Stimulated activated memory B cell treated with anti-CD40 and anti-IgM and Interleukin-4, amounts not matched to agents 10 μg/mL and 1 μg/mL and 100 μg/mL, for 72 hours (primary cell): ENCODE data around the gene SMAP2.
"Not testable (repeated sequence)": the region's sequence is repeated elsewhere in the genome, so short reads cannot be mapped to it uniquely, and the experiment has no call there.

Experiments used
- ATAC-seq: fragments of 150-1000 bp; cut with Tn5 transposase; 2 replicates; pipeline ENCODE4 v1.10.0; 2021
- H3K27ac Mint-ChIP-seq: one replicate; pipeline ENCODE4 v1.8.0; 2022; ENCODE audit warnings: mild to moderate bottlenecking, mixed read lengths
- H3K27me3 Mint-ChIP-seq: one replicate; pipeline ENCODE4 v1.8.0; 2022; ENCODE audit warnings: mixed read lengths
- H3K36me3 Mint-ChIP-seq: one replicate; pipeline ENCODE4 v1.8.0; 2022; ENCODE audit warnings: mixed read lengths
- H3K4me1 Mint-ChIP-seq: one replicate; pipeline ENCODE4 v1.8.0; 2022; ENCODE audit warnings: mixed read lengths
- H3K4me3 Mint-ChIP-seq: one replicate; pipeline ENCODE4 v1.8.0; 2022; ENCODE audit warnings: mild to moderate bottlenecking, moderate library complexity, mixed read lengths
- H3K9me3 Mint-ChIP-seq: one replicate; pipeline ENCODE4 v1.8.0; 2022; ENCODE audit warnings: mixed read lengths

Gene SMAP2

GRCh38 chr1:40383488-40384412 lies 10.2 kb downstream of the SMAP2 start:
- no peak for ATAC-seq
- Mint-ChIP-seq H3K4me1 (peaks cover 79% of the 10 kb centered on the region), H3K9me3 (no peaks in the 10 kb centered on the region), H3K4me3 (peak overlapping the region; percentile 80), H3K27me3 (no peaks in the 10 kb centered on the region), H3K27ac (peak overlapping the region; percentile 98), H3K36me3 (peaks cover 28% of the 10 kb centered on the region)

DNA sequence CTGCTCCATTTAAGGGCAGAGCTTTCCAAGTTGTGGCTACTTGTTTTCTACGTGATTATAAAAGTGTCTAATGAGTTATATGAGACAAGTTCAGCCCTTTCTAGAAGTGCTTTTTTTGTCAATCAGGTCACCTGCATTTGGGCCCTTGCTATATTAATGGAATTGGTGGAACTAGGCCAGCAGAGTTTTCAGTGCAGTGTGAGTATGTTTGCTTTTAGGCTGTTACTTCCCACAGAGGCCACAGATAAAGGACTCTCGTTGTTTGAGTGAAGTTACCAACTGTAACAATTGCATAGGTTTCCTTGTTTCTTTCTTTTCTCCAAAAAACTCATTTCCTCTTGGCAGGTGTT lies 10.9 kb downstream of the SMAP2 start:
- no peaks in the 10 kb centered on the region for H3K27me3 Mint-ChIP-seq
- H3K9me3 Mint-ChIP-seq = no peaks in the 10 kb centered on the region
- H3K4me3 Mint-ChIP-seq = peak overlapping the region; percentile 80
- peaks cover 30% of the 10 kb centered on the region for H3K36me3 Mint-ChIP-seq
- no peak for ATAC-seq
- H3K27ac Mint-ChIP-seq = peak overlapping the region; percentile 98
- H3K4me1 Mint-ChIP-seq = peaks cover 81% of the 10 kb centered on the region

- peak overlapping the region; percentile 98 for H3K27ac Mint-ChIP-seq
These were observed 11.4 kb downstream of the SMAP2 start for GRCh38 chr1:40384887-40385286.

DNA sequence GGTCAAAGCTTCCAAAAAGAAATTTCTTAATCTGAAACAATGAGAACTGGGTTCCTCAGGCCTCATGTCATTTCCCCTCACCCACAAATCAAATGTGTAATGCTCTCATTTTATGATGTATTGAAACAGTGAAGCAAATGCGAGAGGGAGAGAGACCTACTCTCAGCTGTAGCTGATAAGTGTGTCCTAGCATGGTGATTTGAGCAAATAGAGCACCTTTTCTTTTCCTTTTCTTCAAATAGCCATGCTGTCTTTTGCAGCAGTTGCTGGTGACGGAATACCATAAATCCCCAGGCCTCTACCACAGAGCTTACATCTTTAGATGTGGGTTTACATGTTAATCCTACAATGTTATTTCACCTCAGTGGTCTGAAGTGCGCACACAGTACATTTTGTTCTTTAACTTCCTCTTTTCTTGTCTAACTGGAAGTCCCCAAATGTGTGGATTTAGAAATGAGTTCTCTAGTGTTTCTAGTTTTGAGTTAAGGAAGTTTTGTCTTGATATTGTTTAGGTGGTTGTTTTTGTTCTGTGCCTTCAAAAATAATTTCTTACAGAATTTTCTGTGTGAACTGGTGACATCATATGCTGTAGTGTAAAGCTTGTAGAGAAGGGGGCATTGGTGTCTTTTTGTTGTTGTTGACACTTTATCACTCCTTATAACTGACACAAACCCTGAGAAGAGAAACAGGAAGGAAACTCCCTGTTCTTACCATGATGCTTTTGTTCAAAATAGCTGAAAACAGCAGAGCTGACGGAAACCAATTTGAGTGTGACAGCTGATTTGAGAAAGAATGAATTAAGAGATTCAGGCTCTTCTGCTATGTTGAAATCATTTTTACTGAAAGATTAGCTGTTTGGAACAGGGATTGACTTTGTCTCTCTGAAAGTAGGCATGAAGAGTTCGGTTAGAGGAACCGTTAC lies 12.2 kb downstream of the SMAP2 start:
- ATAC-seq = peak; percentile 91
- H3K9me3 Mint-ChIP-seq = no peaks in the 10 kb centered on the region
- H3K4me1 Mint-ChIP-seq = peaks cover 90% of the 10 kb centered on the region
- peaks cover 31% of the 10 kb centered on the region for H3K36me3 Mint-ChIP-seq
- peak overlapping the region; percentile 80 for H3K4me3 Mint-ChIP-seq
- peak overlapping the region; percentile 98 for H3K27ac Mint-ChIP-seq
- no peaks in the 10 kb centered on the region for H3K27me3 Mint-ChIP-seq

More at GRCh38 chr1:40384887-40385286, 11.4 kb downstream of the SMAP2 start:
- peaks cover 31% of the 10 kb centered on the region for H3K36me3 Mint-ChIP-seq
- H3K4me3 Mint-ChIP-seq = peak overlapping the region; percentile 80
- H3K27me3 Mint-ChIP-seq = no peaks in the 10 kb centered on the region
- H3K4me1 Mint-ChIP-seq = peaks cover 85% of the 10 kb centered on the region
- no peak for ATAC-seq
- no peaks in the 10 kb centered on the region for H3K9me3 Mint-ChIP-seq

DNA sequence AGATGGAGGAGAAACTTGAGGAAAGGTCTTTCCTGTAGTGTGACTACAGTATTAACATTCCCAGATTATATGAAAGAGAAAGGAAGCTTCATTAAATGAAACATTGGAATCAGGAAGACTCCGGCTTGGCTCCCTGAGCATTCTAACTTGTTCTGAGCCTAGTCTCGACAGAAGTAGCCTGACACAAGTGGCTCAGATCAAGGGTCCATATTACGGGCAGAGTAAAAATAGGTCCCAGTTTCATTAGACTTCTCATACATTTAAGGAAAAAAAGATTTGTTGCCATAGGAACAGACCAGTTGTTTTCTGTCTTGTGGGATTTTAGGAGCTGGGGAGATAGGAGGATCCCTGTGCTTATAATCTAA lies 12.8 kb downstream of the SMAP2 start:
- peaks cover 37% of the 10 kb centered on the region for H3K36me3 Mint-ChIP-seq
- H3K27me3 Mint-ChIP-seq = no peaks in the 10 kb centered on the region
- no peaks in the 10 kb centered on the region for H3K9me3 Mint-ChIP-seq
- H3K27ac Mint-ChIP-seq = peak overlapping the region; percentile 98
- H3K4me1 Mint-ChIP-seq = peaks cover 90% of the 10 kb centered on the region
- peak overlapping the region; percentile 80 for H3K4me3 Mint-ChIP-seq
- ATAC-seq = no peak

DNA sequence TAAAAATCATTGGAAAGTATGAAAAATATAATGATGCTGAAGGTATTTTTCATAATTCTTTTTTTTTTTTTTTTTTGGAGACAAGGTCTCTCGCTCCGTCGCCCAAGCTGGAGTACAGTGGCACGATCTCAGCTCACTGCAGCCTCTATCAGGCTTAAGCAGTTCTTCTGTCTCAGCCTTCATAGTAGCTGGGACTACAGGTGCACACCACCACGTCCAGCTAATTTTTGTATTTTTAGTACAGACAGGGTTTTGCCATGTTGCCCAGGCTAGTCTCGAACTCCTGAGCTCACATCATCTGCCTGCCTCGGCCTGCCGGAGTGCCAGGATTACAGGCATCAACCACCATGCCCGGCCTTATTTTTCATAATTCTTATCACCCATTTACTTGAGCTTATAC lies 13.3 kb downstream of the SMAP2 start:
- peak overlapping the region; percentile 65 for H3K4me3 Mint-ChIP-seq
- peaks cover 90% of the 10 kb centered on the region for H3K4me1 Mint-ChIP-seq
- H3K27me3 Mint-ChIP-seq = no peaks in the 10 kb centered on the region
- peaks cover 40% of the 10 kb centered on the region for H3K36me3 Mint-ChIP-seq
- H3K9me3 Mint-ChIP-seq = no peaks in the 10 kb centered on the region
- ATAC-seq = no peak
- H3K27ac Mint-ChIP-seq = peak overlapping the region; percentile 98

DNA sequence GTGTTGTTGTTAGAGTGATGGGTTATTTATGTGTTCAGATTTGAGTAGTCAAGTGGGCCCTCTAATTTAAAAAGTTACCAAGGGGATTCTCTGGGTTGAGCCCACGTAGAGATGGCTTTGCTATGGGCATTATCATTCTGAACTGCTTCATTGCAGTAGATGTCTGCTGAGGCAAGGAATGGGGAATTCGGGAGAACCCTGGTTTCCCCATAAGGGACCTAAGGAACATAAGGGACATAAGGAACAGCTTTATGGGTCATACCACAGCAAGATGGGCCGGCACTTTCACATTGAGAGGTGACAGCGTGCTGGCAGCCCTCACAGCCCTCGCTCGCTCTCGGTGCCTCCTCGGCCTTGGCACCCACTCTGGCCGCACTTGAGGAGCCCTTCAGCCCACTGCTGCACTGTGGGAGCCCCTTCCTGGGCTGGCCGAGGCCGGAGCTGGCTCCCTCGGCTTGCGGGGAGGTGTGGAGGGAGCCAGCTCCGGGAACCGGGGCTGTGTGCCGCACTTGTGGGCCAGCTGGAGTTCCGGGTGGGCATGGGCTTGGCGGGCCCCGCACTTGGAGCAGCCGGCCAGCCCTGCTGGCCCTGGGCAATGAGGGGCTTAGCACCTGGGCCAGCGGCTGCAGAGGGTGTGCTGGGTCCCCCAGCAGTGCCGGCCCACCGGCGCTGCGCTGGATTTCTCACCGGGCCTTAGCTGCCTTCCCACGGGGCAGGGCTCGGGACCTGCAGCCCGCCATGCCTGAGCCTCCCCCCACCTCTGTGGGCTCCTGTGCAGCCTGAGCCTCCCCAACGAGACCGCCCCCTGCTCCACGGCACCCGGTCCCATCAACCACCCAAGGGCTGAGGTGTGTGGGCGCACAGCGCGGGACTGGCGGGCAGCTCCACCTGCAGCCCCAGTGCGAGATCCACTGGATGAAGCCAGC lies 14.1 kb downstream of the SMAP2 start:
- H3K36me3 Mint-ChIP-seq = peaks cover 40% of the 10 kb centered on the region
- H3K4me3 Mint-ChIP-seq = peak overlapping the region; percentile 70
- peak overlapping the region; percentile 98 for H3K27ac Mint-ChIP-seq
- not testable (repeated sequence) for ATAC-seq, H3K27me3 Mint-ChIP-seq, H3K9me3 Mint-ChIP-seq
- H3K4me1 Mint-ChIP-seq = peaks cover 92% of the 10 kb centered on the region

DNA sequence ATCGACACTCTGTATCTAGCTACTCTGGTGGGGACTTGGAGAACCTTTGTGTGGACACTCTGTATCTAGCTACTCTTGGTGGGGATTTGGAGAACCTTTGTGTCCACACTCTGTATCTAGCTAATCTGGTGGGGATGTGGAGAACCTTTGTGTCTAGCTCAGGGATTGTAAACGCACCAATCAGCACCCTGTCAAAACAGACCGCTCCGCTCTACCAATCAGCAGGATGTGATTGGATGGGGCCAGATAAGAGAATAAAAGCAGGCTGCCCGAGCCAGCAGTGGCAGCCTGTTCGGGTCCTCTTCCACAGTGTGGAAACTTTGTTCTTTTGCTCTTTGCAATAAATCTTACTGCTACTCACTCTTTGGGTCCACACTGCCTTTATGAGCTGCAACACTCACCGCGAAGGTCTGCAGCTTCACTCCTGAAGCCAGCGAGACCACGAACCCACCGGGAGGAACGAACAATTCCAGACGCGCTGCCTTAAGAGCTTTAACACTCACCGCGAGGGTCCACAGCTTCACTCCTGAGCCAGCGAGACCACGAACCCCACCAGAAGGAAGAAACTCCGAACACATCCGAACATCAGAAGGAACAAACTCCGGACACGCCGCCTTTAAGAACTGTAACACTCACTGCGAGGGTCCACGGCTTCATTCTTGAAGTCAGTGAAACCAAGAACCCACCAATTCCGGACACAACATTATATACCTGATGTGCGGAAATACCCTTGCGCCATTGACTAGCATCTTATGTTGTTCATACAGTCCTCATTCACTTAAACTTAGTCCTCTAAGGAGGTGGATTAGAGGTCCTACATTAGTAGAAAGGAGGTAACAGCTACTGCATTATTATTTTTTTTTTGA lies 15.2 kb downstream of the SMAP2 start:
- Mint-ChIP-seq H3K4me3 (peak overlapping the region; percentile 70), H3K27ac (peak overlapping the region; percentile 98), H3K4me1 (peaks cover 91% of the 10 kb centered on the region), H3K36me3 (peaks cover 30% of the 10 kb centered on the region)
- H3K27me3 Mint-ChIP-seq, ATAC-seq, H3K9me3 Mint-ChIP-seq: not testable (repeated sequence)

DNA sequence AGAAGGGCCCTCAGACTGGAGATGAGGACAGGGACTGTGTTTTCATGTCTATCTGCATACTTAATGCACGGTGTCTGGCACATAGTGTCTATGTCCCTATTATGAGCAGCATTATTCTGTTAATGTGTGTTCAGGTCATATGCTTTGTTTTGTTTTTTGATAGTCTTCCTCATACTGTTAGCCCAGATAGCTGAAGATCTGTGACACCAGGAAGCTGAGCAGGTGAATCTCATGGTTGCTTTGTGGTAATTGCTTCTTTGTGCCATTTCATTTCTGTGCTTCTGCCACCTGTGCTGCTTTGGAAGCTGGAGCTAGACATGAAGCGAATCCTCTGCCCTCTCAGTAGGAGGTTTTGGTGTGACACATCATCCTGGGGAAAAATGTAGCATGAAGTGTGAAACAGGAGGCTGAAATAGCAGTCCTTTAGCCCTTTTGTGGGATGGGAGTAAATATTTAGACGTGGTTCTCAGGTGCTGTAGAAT lies 15.8 kb downstream of the SMAP2 start:
- Mint-ChIP-seq H3K27ac (peak overlapping the region; percentile 98), H3K36me3 (peaks cover 31% of the 10 kb centered on the region)
- no peak for ATAC-seq

DNA sequence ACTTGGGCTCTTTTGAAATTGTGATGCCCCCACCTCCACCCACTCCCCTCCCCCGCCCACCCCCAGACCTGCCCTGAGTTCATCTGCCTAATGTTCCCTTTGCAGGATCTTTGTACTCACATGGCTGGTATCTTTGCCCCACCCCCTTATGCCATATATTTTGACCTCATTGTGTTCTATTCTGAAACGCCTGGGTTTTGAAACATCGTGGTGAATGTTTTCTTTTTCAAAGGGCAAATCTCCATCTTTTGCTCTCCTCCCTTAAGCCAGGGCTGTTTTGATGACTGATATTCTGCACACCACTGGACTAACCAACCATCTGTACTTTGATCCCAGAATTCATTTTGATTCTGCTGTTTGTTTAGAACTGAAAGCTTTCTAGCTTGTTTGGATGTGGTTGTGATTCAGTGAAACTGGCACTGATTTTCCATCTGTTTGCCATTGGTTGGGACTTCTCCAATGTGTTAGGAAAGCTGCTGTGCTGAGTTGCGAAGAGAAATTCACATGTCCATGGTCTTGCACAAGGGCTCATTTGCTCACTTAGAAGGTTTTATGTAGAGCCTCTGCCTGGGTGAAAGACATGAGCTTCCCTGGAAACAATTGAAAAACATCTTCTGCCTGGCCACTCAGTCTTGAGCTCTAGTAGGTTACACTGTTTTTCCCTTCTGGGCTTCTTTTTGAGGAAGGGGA lies 16.5 kb downstream of the SMAP2 start:
- Mint-ChIP-seq H3K9me3 (no peaks in the 10 kb centered on the region), H3K36me3 (peaks cover 34% of the 10 kb centered on the region), H3K4me1 (peaks cover 91% of the 10 kb centered on the region), H3K27me3 (no peaks in the 10 kb centered on the region), H3K27ac (peak overlapping the region; percentile 98), H3K4me3 (peak overlapping the region; percentile 45)
- no peak for ATAC-seq

More for the DNA sequence above, 15.8 kb downstream of the SMAP2 start:
- no peaks in the 10 kb centered on the region for H3K27me3 Mint-ChIP-seq
- peak overlapping the region; percentile 70 for H3K4me3 Mint-ChIP-seq
- no peaks in the 10 kb centered on the region for H3K9me3 Mint-ChIP-seq
- H3K4me1 Mint-ChIP-seq = peaks cover 91% of the 10 kb centered on the region

DNA sequence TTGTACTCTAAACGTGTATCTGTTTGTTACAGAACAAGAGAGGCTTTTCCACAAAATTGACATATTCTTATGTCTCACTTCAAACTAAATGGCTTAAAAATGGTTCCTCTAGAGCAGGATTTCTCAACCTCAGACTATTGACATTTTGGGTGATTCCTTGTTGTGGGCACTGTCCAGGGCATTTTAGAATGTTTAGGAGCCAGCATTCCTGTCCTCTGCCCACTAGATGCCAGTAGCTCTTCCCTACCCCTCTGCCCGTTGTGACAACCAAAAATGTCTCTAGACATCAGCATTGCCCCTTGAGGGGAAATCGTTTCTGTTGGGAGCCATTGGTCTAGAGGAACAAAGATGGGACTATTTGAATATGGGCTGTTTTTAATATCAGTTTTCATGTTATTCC lies 17.3 kb downstream of the SMAP2 start:
- Mint-ChIP-seq H3K27ac (peak overlapping the region; percentile 98), H3K9me3 (no peaks in the 10 kb centered on the region), H3K27me3 (no peaks in the 10 kb centered on the region), H3K4me3 (no peak overlapping the region), H3K4me1 (peaks cover 90% of the 10 kb centered on the region), H3K36me3 (peaks cover 34% of the 10 kb centered on the region)
- no peak for ATAC-seq

DNA sequence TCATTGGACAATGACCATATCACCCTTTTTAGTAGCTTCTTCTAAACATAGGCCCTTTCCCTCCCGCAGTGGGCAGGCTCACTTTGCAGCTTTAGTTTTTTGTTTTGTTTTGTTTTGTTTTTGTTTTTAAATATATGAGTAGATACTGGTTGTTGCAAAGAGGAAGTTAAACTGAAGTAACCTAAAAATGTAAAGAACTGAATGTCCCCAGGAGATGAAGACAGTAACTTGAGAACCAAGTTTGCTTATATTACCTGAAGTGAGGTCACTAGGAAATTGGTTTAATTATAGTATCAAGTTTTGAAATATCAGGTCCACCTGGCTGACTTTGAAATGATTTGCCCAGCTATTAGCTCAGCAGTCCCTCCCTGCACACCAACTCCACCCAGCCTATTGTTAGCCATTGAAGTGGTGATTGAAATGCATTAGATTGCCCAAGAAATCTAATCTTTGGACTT lies 18.2 kb downstream of the SMAP2 start:
- ATAC-seq = peak; percentile 48
- Mint-ChIP-seq H3K27ac (peak overlapping the region; percentile 98), H3K27me3 (no peaks in the 10 kb centered on the region), H3K36me3 (peaks cover 34% of the 10 kb centered on the region), H3K4me1 (peaks cover 91% of the 10 kb centered on the region), H3K4me3 (peak overlapping the region; percentile 43), H3K9me3 (no peaks in the 10 kb centered on the region)

DNA sequence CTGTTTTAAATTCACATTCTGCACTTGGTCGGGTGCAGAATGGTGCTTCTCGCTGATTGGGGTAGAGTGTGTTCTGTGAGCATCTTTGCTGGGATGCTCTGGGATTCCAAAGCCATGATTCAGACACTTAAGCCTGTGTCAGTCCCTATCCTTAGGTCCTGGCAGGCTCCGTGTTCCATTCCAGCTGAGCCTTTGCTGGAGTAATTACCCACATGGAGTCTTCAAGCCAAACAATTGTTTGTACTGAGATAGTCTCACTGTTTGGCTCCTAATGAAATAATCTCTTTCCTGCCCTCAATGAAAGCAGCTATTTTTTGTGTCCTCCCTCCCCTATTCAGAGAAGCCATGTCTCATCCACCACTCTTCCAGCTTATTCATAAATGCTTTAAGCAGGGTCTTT lies 18.7 kb downstream of the SMAP2 start:
- peak overlapping the region; percentile 6 for H3K4me3 Mint-ChIP-seq

More for the DNA sequence above, 18.7 kb downstream of the SMAP2 start:
- H3K9me3 Mint-ChIP-seq = no peaks in the 10 kb centered on the region
- peaks cover 34% of the 10 kb centered on the region for H3K36me3 Mint-ChIP-seq
- peaks cover 87% of the 10 kb centered on the region for H3K4me1 Mint-ChIP-seq
- no peaks in the 10 kb centered on the region for H3K27me3 Mint-ChIP-seq
- ATAC-seq = no peak
- peak overlapping the region; percentile 98 for H3K27ac Mint-ChIP-seq
